Measurements from ENCODE around the gene TNS4. TPM values are rescaled to one million over a fixed set of nuclear protein-coding genes. Genes with fewer than 3 reads are reported as not detected.

Gene TNS4
- total and polyA plus RNA-seq, 2 donors (not counting 1 experiment from before 2014, with no cell fraction given): not detected

GRCh38 chr17:40453881-40454612 is 47.4 kb downstream of the TNS4 start:
- Histone ChIP-seq H3K4me1 (ENCODE audit: control insufficient read depth in 2 of 2, insufficient read depth in 2 of 2, low read length in 2 of 2) (no peaks in the 10 kb centered on the region), H4K20me1 (ENCODE audit: control insufficient read depth, insufficient read depth, low read length, poor library complexity, severe bottlenecking) (peaks cover 5% of the 10 kb centered on the region), H3K9ac (ENCODE audit: low read length) (no peak overlapping the region), H3K79me2 (ENCODE audit: control insufficient read depth, insufficient read depth, low read length) (peaks cover 3% of the 10 kb centered on the region), H3K9me3 (ENCODE audit: control extremely low read depth in 1 of 3, control insufficient read depth in 2 of 3, insufficient read depth in 1 of 3, low read length in 2 of 3) (no peaks in the 10 kb centered on the region), H2AFZ (ENCODE audit: insufficient read depth, low read depth, low read length, poor library complexity, severe bottlenecking) (no peak overlapping the region), H3K27me3 (replicated peaks in 1 of 4; ENCODE audit: control extremely low read depth in 1 of 4, control insufficient read depth in 3 of 4, insufficient read depth in 4 of 4, low read length in 3 of 4) (no peaks in the 10 kb centered on the region), H3K36me3 (replicated peaks in 1 of 2; ENCODE audit: control extremely low read depth in 1 of 2, control insufficient read depth in 1 of 2, extremely low read depth in 1 of 2, insufficient read depth in 2 of 2, low read length in 1 of 2) (peaks cover 0 to 8% of the 10 kb centered on the region in 2 experiments), H3K4me2 (replicated peaks; ENCODE audit: low read depth, low read length, poor library complexity, severe bottlenecking) (no peak overlapping the region), H3K27ac (ENCODE audit: low read length in 2 of 2) (no peak overlapping the region), H3K4me3 (ENCODE audit: control extremely low read depth in 1 of 5, extremely low read depth in 1 of 5, insufficient read depth in 1 of 5, low read depth in 2 of 5, low read length in 4 of 5) (no peak overlapping the region)
- H3K4me3 Mint-ChIP-seq: no peak overlapping the region
- WGBS (ENCODE audit: insufficient coverage): 97% methylated on average over 11 of the region's 19 CpGs
- POLR2A ChIA-PET: no interaction called here
- ATAC-seq (ENCODE audit: low read depth) (no peak), DNase-seq (no peak)
- TF ChIP-seq, protein P1, sequence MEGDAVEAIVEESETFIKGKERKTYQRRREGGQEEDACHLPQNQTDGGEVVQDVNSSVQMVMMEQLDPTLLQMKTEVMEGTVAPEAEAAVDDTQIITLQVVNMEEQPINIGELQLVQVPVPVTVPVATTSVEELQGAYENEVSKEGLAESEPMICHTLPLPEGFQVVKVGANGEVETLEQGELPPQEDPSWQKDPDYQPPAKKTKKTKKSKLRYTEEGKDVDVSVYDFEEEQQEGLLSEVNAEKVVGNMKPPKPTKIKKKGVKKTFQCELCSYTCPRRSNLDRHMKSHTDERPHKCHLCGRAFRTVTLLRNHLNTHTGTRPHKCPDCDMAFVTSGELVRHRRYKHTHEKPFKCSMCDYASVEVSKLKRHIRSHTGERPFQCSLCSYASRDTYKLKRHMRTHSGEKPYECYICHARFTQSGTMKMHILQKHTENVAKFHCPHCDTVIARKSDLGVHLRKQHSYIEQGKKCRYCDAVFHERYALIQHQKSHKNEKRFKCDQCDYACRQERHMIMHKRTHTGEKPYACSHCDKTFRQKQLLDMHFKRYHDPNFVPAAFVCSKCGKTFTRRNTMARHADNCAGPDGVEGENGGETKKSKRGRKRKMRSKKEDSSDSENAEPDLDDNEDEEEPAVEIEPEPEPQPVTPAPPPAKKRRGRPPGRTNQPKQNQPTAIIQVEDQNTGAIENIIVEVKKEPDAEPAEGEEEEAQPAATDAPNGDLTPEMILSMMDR (IDR thresholded peaks at IDR 0.05): no peak
- no peak for TF ChIP-seq EZH2 (IDR thresholded peaks at IDR 0.05; ENCODE audit: borderline replicate concordance, insufficient read depth, low read depth, low read length, poor library complexity, severe bottlenecking)
- no peaks in the 10 kb centered on the region for H3K27me3 Mint-ChIP-seq
- intact Hi-C loops (cut with micrococcal nuclease): no loop called here
- CTCF ChIA-PET: interaction anchor here (0.6 to 2.9 kb wide), 3 partner anchors 17 to 161 kb away, joined by 3 to 12 read pairs (median 4); no protein-coding TSS in a partner anchor
- no peaks in the 10 kb centered on the region for H3K9me3 Mint-ChIP-seq (ENCODE audit: insufficient read depth)
- H3K27ac Mint-ChIP-seq: no peak overlapping the region
- no peaks in the 10 kb centered on the region for H3K4me1 Mint-ChIP-seq

- ATAC-seq (ENCODE audit: low read depth) (no peak), DNase-seq (no peak)
- Mint-ChIP-seq H3K27me3 (no peaks in the 10 kb centered on the region), H3K4me3 (no peak overlapping the region), H3K27ac (no peak overlapping the region), H3K9me3 (ENCODE audit: insufficient read depth) (no peaks in the 10 kb centered on the region), H3K4me1 (peaks cover 7% of the 10 kb centered on the region)
- Histone ChIP-seq H3K4me2 (replicated peaks; ENCODE audit: low read depth, low read length, poor library complexity, severe bottlenecking) (no peak overlapping the region), H3K4me1 (ENCODE audit: control insufficient read depth in 2 of 2, insufficient read depth in 2 of 2, low read length in 2 of 2) (peaks cover 0 to 6% of the 10 kb centered on the region in 2 donors), H3K9ac (ENCODE audit: low read length) (no peak overlapping the region), H3K4me3 (ENCODE audit: control extremely low read depth in 1 of 5, extremely low read depth in 1 of 5, insufficient read depth in 1 of 5, low read depth in 2 of 5, low read length in 4 of 5) (no peak overlapping the region), H3K27ac (ENCODE audit: low read length in 2 of 2) (no peak overlapping the region), H3K27me3 (replicated peaks in 1 of 4; ENCODE audit: control extremely low read depth in 1 of 4, control insufficient read depth in 3 of 4, insufficient read depth in 4 of 4, low read length in 3 of 4) (no peaks in the 10 kb centered on the region), H2AFZ (ENCODE audit: insufficient read depth, low read depth, low read length, poor library complexity, severe bottlenecking) (no peak overlapping the region), H3K36me3 (replicated peaks in 1 of 2; ENCODE audit: control extremely low read depth in 1 of 2, control insufficient read depth in 1 of 2, extremely low read depth in 1 of 2, insufficient read depth in 2 of 2, low read length in 1 of 2) (peaks cover 0 to 8% of the 10 kb centered on the region in 2 experiments), H3K79me2 (ENCODE audit: control insufficient read depth, insufficient read depth, low read length) (peaks cover 10% of the 10 kb centered on the region), H4K20me1 (ENCODE audit: control insufficient read depth, insufficient read depth, low read length, poor library complexity, severe bottlenecking) (peaks cover 5% of the 10 kb centered on the region), H3K9me3 (ENCODE audit: control extremely low read depth in 1 of 3, control insufficient read depth in 2 of 3, insufficient read depth in 1 of 3, low read length in 2 of 3) (no peaks in the 10 kb centered on the region)
- ChIA-PET CTCF (interaction anchor here (4.5 kb wide), 1 partner anchor 15 kb away, joined by 15 read pairs; no protein-coding TSS in a partner anchor), POLR2A (no interaction called here)
- WGBS (ENCODE audit: insufficient coverage): 98% methylated on average over 10 of the region's 15 CpGs
- intact Hi-C loops (cut with micrococcal nuclease): no loop called here
- TF ChIP-seq, protein P1 (IDR thresholded peaks at IDR 0.05): no peak
- no peak for TF ChIP-seq EZH2 (IDR thresholded peaks at IDR 0.05; ENCODE audit: borderline replicate concordance, insufficient read depth, low read depth, low read length, poor library complexity, severe bottlenecking)
Measured at GRCh38 chr17:40452921-40453378, 48.5 kb downstream of the TNS4 start.

Measured in B cell (primary cell).